Middle frontal gyrus (tissue), 1 donor: ENCODE results near the gene EXOSC6.
"Not testable (repeated sequence)": the region's sequence is repeated elsewhere in the genome, so short reads cannot be mapped to it uniquely, and the experiment has no call there.

ENCODE experiments used
- DNase-seq: peaks from one replicate; pipeline ENCODE4 v3.0.0-alpha.2; 2015; ENCODE audit warnings: low spot score; ENCODE audit errors: extremely low spot score

Gene EXOSC6

GRCh38 chr16:70251629-70252354 is at the start of gene EXOSC6:
TSS of gene EXOSC6 (minus strand) at chr16:70251940. CDS start at chr16:70251900, 40 bp downstream.
- peak; percentile 83 for DNase-seq

GRCh38 chr16:70301121-70301520 is 49.4 kb upstream of the EXOSC6 start:
- no peak for DNase-seq

- peak; percentile 38 for DNase-seq
These were observed 47.5 kb upstream of the EXOSC6 start, which contains the start of gene DDX19B for GRCh38 chr16:70298988-70299938. TSS of gene DDX19B (plus strand) at chr16:70299186. CDS start at chr16:70299298, 112 bp downstream.

- DNase-seq: no peak
These were observed 43.9 kb upstream of the EXOSC6 start for GRCh38 chr16:70295634-70296033.

- DNase-seq: no peak
These were observed 42.8 kb upstream of the EXOSC6 start for GRCh38 chr16:70294385-70295025.

GRCh38 chr16:70292148-70292547 is 40.4 kb upstream of the EXOSC6 start:
- DNase-seq: not testable (repeated sequence)

- DNase-seq: no peak
These were observed 39.3 kb upstream of the EXOSC6 start for GRCh38 chr16:70290949-70291519.

- peak; percentile 99 for DNase-seq
These were observed 37.7 kb upstream of the EXOSC6 start, which contains the start of gene AARS1 for GRCh38 chr16:70289229-70290094. TSS of gene AARS1 (minus strand) at chr16:70289506. CDS start at chr16:70282763, 6,743 bp downstream.

GRCh38 chr16:70287304-70287971 is 35.7 kb upstream of the EXOSC6 start:
- DNase-seq: not testable (repeated sequence)

- DNase-seq: no peak
These were observed 24.7 kb upstream of the EXOSC6 start for GRCh38 chr16:70276392-70276791.

- no peak for DNase-seq
These were observed 20.0 kb upstream of the EXOSC6 start for GRCh38 chr16:70271696-70272095.

- no peak for DNase-seq
These were observed 18.4 kb upstream of the EXOSC6 start for GRCh38 chr16:70270176-70270575.

GRCh38 chr16:70269471-70269870 is 17.7 kb upstream of the EXOSC6 start:
- no peak for DNase-seq

- DNase-seq: not testable (repeated sequence)
These were observed 16.2 kb upstream of the EXOSC6 start for GRCh38 chr16:70267922-70268321.

GRCh38 chr16:70267516-70267915 is 15.8 kb upstream of the EXOSC6 start:
- DNase-seq: no peak

GRCh38 chr16:70259903-70260302 is 8.2 kb upstream of the EXOSC6 start:
- not testable (repeated sequence) for DNase-seq

- DNase-seq: no peak
These were observed 7.2 kb upstream of the EXOSC6 start for GRCh38 chr16:70258946-70259345.

- no peak for DNase-seq
These were observed 6.3 kb upstream of the EXOSC6 start for GRCh38 chr16:70258065-70258464.

- DNase-seq: no peak
These were observed 5.7 kb upstream of the EXOSC6 start for GRCh38 chr16:70257391-70257790.

GRCh38 chr16:70255574-70255973 is 3.8 kb upstream of the EXOSC6 start:
- DNase-seq: no peak
